Glutamatergic neuron (in vitro differentiated cells): Measurements from ENCODE around the gene TBKBP1. TPM values are rescaled to one million over a fixed set of nuclear protein-coding genes. Genes with fewer than 3 reads are reported as not detected.

Experiments used
- DNase-seq: peaks from one replicate; pipeline ENCODE4 v3.0.0; 2022
- H3K27ac Mint-ChIP-seq: one replicate; pipeline ENCODE4 v1.8.0; 2020; ENCODE audit warnings: mild to moderate bottlenecking, mixed read lengths, inconsistent platforms; ENCODE audit not compliant: unreplicated experiment
- H3K27me3 Mint-ChIP-seq: one replicate; pipeline ENCODE4 v1.8.0; 2020; ENCODE audit warnings: mild to moderate bottlenecking, moderate library complexity, mixed read lengths, inconsistent platforms; ENCODE audit not compliant: unreplicated experiment
- H3K36me3 Mint-ChIP-seq: one replicate; pipeline ENCODE4 v1.8.0; 2020; ENCODE audit warnings: mild to moderate bottlenecking, mixed read lengths, inconsistent platforms; ENCODE audit not compliant: unreplicated experiment
- H3K4me1 Mint-ChIP-seq: one replicate; pipeline ENCODE4 v1.8.0; 2020; ENCODE audit warnings: mild to moderate bottlenecking, low read depth, mixed read lengths, inconsistent platforms; ENCODE audit not compliant: unreplicated experiment
- H3K4me3 Mint-ChIP-seq: one replicate; pipeline ENCODE4 v1.8.0; 2020; ENCODE audit warnings: mild to moderate bottlenecking, mixed read lengths, inconsistent platforms; ENCODE audit not compliant: unreplicated experiment
- H3K9me3 Mint-ChIP-seq: one replicate; pipeline ENCODE4 v1.8.0; 2020; ENCODE audit warnings: mild to moderate bottlenecking, moderate library complexity, mixed read lengths, inconsistent platforms; ENCODE audit not compliant: unreplicated experiment
- CTCF ChIP-seq: fragments of 200-600 bp; sonication (generic); IDR thresholded peaks from one replicate; pipeline ENCODE4 v1.5.0; 2021; ENCODE audit not compliant: partially characterized antibody, unreplicated experiment
- total RNA-seq: library from RNA; stranded (reverse); fragmentation: NEBNext Ultra II Directional; extraction: Animal tissue kit (Norgen Biotek cat#: 25700); gene quantifications from one replicate; pipeline ENCODE4 v1.2.1, GENCODE V29; 2021; ENCODE audit not compliant: unreplicated experiment

Gene TBKBP1
- total RNA-seq, 1 donor from 2014 or later: 30.7 TPM

GRCh38 chr17:47715669-47716325 lies 21.8 kb downstream of the TBKBP1 start:
- TF ChIP-seq CTCF: no peak
- Mint-ChIP-seq H3K4me3 (peak overlapping the region; percentile 6), H3K4me1 (peaks cover 13% of the 10 kb centered on the region), H3K27ac (no peak overlapping the region), H3K27me3 (peaks cover 18% of the 10 kb centered on the region), H3K9me3 (peaks cover 10% of the 10 kb centered on the region), H3K36me3 (no peaks in the 10 kb centered on the region)
- DNase-seq: no peak

- no peak overlapping the region for H3K27ac Mint-ChIP-seq
- no peak for TF ChIP-seq CTCF
Measured at GRCh38 chr17:47716375-47716774, 22.4 kb downstream of the TBKBP1 start.

DNA sequence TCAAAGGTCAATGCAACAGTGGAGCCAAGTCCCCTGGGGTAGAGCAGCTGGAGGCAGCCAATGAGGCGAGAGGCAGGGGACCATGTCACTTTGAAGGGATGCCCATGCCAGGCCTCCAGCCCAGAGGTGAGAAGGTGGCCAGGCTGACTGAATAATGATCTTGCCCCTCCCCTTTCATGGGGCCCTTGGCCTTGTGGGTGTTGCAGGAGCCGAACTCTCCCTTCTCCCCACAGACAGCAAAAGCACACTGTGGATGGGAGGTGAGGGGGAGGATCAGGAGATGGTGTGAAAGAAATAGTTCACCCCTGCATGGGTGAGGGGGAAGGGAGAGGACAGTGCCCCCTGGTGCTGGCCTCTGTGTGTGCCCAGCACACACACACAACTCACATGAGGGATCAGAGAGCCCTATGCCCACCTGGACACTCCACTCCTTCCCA lies 23.3 kb downstream of the TBKBP1 start:
- no peak for DNase-seq
- Mint-ChIP-seq H3K36me3 (no peaks in the 10 kb centered on the region), H3K4me1 (peaks cover 13% of the 10 kb centered on the region), H3K27me3 (peaks cover 16% of the 10 kb centered on the region), H3K9me3 (peaks cover 10% of the 10 kb centered on the region), H3K4me3 (no peak overlapping the region), H3K27ac (no peak overlapping the region)
- TF ChIP-seq CTCF: peak; percentile 47

More at GRCh38 chr17:47716375-47716774, 22.4 kb downstream of the TBKBP1 start:
- H3K9me3 Mint-ChIP-seq: peaks cover 10% of the 10 kb centered on the region
- DNase-seq: no peak
- no peaks in the 10 kb centered on the region for H3K36me3 Mint-ChIP-seq
- no peak overlapping the region for H3K4me3 Mint-ChIP-seq
- peaks cover 18% of the 10 kb centered on the region for H3K27me3 Mint-ChIP-seq
- H3K4me1 Mint-ChIP-seq: peaks cover 13% of the 10 kb centered on the region

DNA sequence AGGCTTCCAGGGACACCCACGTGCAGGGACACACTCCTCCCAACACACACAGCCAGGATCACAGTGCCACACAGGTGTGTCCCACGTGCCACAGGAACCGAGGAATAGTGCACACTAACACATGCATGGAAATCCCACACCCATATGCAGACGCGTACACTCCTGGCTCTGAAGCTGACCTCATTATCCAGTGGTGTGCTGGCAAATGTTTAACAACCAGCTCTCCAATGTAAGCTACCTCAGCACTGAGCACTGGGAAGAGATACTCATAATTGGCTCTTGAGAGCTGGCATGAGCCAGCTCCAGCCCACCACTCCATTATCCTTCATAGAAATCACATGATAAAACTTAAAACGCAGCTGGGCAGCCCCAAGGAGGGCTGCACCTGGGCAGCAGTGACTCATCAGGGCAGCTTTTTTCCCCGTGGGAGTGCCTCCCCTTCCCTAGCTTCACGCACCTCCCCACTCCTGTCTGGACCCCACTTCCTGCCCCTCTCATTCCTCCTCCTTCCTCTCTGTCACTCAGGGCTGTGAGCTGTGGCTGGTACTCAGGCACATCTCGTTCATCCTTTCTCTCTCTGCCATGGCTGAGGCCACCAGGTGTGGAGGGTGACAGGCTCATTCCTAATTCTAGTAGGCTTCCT lies 24.1 kb downstream of the TBKBP1 start:
- DNase-seq: no peak
- Mint-ChIP-seq H3K27ac (peak overlapping the region; percentile 59), H3K4me3 (no peak overlapping the region), H3K36me3 (no peaks in the 10 kb centered on the region), H3K4me1 (peaks cover 13% of the 10 kb centered on the region), H3K9me3 (peaks cover 10% of the 10 kb centered on the region), H3K27me3 (peaks cover 16% of the 10 kb centered on the region)
- no peak for TF ChIP-seq CTCF

DNA sequence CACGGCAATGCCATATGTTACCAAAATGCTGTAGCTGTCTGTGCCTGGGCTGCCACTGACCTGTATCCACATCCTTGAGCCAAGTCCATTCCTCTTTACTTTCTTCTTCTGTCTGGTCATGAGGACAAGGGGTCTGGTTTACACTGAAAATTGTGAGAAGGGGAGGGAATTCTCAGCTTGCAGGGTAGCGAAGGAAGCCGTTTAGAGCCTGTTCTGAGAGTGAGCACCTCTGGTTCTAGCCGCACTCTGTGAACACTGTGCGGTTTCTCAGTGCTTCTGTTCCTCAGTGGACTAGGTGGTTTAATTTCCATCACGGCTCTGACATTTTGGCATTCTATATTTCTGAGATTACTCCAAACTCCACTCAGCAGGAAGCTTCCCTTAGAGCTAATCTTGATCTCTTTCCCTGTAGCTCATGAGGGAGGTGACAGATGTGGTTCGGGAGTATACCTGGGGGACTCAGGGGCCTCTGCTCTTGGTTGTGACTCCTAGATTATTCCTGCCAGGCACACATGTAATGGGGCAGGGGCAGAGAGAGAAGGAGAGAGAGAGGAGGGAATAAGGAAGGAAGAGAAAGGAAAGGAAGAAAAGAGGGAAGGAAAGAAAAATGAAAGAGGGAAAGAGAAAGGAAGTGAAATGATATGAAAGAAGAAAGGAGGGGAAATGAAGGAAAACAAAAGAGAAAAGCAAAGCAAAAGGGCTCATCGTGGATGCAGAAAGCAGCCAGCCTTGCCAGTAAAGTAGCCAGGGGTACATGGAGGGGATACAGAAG lies 24.9 kb downstream of the TBKBP1 start:
- TF ChIP-seq CTCF: no peak
- Mint-ChIP-seq H3K36me3 (no peaks in the 10 kb centered on the region), H3K4me1 (peaks cover 13% of the 10 kb centered on the region), H3K4me3 (no peak overlapping the region), H3K27ac (no peak overlapping the region), H3K9me3 (peaks cover 7% of the 10 kb centered on the region), H3K27me3 (peaks cover 16% of the 10 kb centered on the region)
- DNase-seq: no peak
